ENCODE results near the gene RO60.

GRCh38 chr1:193108471-193108870, 49.1 kb downstream of the RO60 start:
- TF ChIP-seq CTCF (IDR thresholded peaks at IDR 0.05) (no peak), POLR2A (IDR thresholded peaks at IDR 0.05) (no peak)
